HUDEP-2 (cell line): ENCODE data around the gene PCYOX1L.

Experiments
- DNase-seq, 76 experiments: peaks; one replicate each; lab custom pipeline; 2025; ENCODE audit not compliant: unreplicated experiment in 76 of 76; lab: John Stamatoyannopoulos, UW

PCYOX1L gene

GRCh38 chr5:149366169-149366729, 8.4 kb downstream of the PCYOX1L start:
- peak in 14 of 76 experiments; percentile 1 to 37 (median 14) for DNase-seq

DNA sequence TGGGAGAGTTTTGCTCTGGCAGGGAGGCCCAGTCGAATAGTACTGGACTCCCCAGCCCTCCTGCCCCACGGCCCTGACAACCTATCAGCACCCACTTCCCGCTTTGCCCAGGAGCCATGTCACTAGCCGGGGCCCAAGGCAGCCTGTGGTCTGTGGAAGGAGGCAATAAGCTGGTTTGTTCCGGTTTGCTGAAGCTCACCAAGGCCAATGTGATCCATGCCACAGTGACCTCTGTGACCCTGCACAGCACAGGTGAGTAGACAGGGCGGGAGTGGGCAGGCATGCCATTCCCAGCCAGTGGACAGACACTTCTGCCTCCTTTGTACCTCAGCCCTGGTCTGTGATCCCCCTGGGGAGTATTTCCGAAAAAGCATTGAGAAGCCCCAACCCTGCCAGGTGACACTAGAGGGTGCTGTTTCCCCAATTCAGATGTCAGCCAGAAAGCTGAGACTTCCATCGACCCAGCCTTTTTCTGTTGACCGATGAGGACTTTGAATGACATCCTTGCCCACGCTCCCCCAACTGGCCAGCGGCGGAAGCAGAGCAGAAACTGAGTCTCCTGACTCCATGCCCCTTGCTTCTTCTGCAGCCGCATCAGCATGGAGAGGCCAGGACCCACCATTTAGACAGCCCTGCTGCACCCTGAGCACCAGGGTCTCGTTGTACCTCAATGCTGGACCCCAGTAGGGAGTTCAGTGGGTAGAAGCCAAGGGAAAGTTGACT, 9.6 kb downstream of the PCYOX1L start:
- DNase-seq = peak in 67 of 76 experiments; percentile 13 to 82 (median 53)

DNA sequence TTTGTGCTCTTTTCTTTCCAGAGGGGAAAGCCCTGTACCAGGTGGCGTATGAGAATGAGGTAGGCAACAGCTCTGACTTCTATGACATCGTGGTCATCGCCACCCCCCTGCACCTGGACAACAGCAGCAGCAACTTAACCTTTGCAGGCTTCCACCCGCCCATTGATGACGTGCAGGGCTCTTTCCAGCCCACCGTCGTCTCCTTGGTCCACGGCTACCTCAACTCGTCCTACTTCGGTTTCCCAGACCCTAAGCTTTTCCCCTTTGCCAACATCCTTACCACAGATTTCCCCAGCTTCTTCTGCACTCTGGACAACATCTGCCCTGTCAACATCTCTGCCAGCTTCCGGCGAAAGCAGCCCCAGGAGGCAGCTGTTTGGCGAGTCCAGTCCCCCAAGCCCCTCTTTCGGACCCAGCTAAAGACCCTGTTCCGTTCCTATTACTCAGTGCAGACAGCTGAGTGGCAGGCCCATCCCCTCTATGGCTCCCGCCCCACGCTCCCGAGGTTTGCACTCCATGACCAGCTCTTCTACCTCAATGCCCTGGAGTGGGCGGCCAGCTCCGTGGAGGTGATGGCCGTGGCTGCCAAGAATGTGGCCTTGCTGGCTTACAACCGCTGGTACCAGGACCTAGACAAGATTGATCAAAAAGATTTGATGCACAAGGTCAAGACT, 10.3 kb downstream of the PCYOX1L start:
- no peak for DNase-seq

DNA sequence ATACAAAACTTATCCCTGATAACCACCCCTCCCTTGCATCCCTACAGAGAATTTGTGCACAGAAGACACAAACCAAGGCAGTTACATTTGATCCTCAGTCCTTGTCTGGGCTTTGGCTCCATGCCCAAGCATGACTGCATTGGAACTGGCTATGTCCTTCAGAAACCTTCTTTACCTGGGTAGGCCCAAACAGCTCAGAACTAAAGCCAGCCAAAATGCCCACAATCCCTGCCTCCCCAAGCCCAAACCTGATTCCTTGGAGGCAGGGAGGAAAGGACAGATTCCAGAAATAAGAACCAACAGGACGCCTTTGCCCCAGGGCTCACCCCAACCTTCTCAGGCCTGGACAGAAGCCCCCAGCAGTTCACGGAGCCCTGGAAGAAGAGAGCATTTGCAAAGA, 13.0 kb downstream of the PCYOX1L start:
- DNase-seq = no peak

- DNase-seq = peak in 50 of 76 experiments; percentile 7 to 71 (median 40)
Observed at GRCh38 chr5:149371296-149371962, 13.6 kb downstream of the PCYOX1L start.

DNA sequence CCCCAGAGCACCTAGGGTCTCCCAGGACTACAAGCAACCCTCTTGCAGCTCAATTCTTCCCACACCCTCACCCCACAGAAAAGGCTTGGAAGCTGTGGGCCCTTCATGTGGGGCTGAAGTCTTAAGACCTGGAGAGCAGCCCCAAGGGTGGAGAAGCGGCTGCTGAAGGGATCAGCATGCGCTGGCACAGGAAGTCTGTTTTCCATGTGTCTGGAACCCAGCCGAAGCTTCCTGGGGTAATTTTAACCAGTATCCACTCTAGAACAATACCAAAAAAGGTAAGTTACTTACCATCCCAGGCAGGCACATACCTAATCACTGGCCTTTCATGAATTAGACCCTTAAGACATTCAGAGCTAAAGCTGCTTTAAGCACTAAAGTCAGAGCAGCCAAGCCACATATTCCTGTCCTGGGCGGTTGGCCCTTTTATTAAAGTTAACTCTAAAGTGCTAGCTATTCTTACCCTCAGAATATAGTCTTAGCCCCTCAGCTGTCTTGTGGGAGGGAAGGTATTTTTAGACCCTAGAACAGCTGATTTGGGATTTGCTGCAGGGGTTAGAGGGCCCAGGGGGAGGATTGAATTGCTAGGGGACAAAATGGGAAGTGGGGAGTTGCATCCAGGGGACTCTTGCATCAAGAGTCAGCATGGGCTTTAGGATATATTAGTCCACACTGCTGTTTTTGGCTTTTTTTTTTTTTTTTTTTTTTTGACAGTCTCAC, 14.4 kb downstream of the PCYOX1L start:
- no peak for DNase-seq

DNA sequence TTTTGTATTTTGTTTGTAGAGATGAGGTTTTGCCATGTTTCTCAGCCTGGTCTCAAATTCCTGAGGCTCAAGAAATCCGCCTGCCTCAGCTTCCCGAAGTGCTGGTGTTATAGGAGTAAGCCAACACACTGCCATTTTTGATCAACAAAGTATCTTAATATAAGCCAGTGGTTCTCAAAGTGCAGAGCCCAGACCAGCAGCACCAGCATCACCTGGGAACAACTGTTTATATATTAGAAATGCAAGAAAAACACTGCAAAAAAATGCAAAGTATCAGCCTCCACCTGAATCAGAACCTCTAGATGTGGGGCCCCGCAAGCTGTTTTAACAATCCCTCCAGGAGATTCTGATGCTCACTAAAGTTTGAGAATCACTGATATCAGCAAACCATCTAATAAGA, 15.1 kb downstream of the PCYOX1L start:
- no peak for DNase-seq

DNA sequence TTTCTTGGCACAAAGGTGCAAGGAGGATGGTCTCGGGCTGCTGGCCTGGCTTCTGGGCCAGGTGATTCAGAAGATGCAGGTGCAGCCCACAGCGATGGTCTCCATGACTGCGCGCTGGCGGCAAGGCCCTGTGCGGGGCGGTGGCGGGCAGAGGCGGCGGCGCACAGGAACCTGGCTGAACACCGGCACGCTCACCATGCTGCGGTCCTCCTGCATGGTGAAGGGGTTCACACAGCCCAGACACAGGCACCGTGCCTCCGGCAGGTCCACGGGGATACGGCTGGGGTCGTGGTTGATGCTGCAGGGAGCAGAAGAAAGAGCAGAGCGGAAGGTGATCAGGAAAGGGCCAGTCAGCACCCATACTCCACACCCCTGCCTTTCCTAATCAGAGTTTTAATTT, 16.5 kb downstream of the PCYOX1L start:
- DNase-seq = no peak

GRCh38 chr5:149374801-149375200, 17.0 kb downstream of the PCYOX1L start:
- DNase-seq = no peak

- DNase-seq = no peak
Observed at GRCh38 chr5:149375434-149375833, 17.6 kb downstream of the PCYOX1L start.

DNA sequence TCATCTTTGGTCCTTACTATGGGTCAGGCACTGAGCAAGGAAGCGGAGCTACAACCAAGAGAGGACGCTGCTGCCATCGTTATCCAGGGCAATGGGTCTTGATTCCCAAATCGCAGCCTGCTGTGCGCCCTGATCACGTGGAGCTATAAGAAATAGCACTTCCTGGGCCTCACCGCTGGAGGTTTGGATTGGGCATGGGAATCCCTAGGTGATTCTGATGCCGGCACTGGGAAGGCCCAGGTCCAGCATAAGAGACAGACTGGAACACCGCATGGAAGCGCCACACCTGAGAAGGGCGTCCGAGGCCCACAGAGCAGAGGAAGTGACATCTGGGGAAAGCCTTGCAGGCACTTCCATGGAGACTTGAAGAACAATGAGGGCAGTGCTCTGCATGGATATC, 18.3 kb downstream of the PCYOX1L start:
- no peak for DNase-seq

DNA sequence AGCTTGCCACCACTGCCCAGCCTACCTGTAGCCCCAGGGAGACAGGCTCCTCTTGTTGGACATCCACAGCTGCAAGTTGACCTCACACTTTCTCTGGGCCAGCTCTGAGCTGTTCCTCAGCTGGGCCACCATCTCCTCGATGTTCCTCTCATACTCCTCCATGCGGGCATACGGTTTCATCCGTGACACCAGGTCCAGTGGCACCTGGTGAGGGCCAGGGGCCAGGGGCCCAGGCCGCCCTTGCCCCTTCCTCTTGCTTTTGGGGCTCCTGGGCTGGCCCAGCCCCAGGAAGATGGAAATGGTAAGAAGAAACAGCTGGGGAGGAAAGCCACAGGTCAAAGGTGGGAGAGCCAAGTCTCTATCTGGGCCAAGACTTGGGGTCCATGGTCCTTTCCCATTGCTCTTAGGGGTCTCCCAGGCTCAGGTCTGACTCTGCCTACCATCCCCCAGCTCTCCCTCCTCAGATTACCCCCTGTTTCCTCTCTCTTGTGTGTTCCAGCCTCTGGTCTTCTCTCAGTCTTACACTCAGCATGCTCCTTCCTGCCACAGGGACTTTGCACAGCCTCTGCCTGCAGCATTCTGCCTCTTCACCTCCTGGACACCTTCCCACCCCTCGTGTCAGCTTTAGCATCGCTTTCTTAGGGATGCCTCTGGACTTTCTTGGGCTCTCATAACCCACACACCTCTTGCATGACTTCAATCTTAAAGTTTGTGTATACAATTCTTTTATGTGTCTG, 19.0 kb downstream of the PCYOX1L start:
- no peak for DNase-seq

DNA sequence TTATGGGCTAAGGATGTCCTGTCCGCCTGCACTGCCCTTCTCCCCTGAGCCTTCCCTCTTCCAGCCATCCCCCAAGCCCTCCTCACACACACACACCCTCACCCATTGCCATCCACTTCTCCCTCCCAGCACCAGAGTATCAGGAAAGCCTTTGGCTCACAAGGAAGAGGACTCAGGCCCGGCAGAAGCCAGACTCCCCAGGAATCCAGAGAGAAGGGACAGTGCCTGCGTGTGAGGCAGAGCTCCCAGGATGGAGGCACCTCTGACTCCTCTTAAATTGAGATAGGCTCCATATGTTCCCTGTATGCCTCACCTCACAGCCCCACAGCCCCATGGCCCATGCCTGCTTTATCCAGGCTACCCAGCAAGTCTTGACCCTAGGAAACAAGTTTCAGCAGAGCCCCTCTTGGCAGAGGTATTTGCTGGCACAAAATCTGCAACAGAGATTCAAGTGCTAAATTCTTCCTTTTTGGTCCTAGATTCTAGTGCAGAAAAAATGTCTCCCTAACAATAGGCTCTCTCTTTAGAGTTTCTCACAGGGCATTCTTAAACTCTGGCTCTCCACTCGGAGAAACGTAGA, 20.5 kb downstream of the PCYOX1L start:
- DNase-seq = no peak

GRCh38 chr5:149379177-149379761, 21.4 kb downstream of the PCYOX1L start, which contains the start of gene IL17B:
Gene IL17B, minus strand, starts transcription at chr5:149379292. Its CDS starts 67 bp downstream, at chr5:149379225.
- no peak for DNase-seq

DNA sequence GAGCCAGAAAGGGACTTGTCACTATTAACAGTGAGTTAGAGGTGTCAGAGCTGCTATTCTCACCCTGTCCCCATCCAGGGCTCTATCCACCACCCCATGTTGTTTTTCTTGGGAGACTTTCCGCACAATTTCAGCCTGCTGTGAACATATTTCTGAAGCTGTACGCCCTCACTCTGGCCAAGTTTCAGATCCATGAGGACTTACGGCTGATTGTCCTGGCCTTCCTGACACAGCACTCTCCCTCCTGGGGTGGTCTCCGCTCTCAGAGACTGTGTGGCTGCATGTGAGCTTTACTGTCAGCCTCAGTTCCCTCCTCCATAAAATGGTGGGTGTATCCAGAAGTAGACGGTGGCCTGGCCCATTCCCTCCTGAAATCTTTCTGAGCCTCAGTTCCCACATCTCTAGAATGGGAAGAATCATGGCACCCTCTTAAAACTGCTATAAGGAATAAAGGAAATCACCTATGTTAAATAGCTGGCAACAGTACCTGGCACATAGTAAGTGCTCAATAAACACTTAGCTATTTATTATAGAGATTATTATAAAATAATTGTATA, 22.1 kb downstream of the PCYOX1L start:
- DNase-seq = no peak

- no peak for DNase-seq
Observed at GRCh38 chr5:149380466-149381121, 22.7 kb downstream of the PCYOX1L start.

- DNase-seq = peak in 1 of 76 experiments; percentile 34
Observed at GRCh38 chr5:149381261-149381985, 23.6 kb downstream of the PCYOX1L start.

GRCh38 chr5:149381986-149382338, 24.1 kb downstream of the PCYOX1L start:
- DNase-seq = peak in 58 of 76 experiments; percentile 3 to 76 (median 40)
